HG03066 (cell line): Measurements from ENCODE around the gene HIPK2.

ENCODE experiments used
- ATAC-seq: cut with Tn5 transposase; IDR thresholded peaks from one replicate; pipeline ENCODE4 v1.9.1; 2021; ENCODE audit warnings: low read depth; ENCODE audit not compliant: unreplicated experiment

Gene HIPK2

GRCh38 chr7:139737221-139738100 lies 40.3 kb downstream of the HIPK2 start:
- ATAC-seq, result no peak

- no peak for ATAC-seq
Measured at GRCh38 chr7:139735912-139736595, 41.7 kb downstream of the HIPK2 start.

DNA sequence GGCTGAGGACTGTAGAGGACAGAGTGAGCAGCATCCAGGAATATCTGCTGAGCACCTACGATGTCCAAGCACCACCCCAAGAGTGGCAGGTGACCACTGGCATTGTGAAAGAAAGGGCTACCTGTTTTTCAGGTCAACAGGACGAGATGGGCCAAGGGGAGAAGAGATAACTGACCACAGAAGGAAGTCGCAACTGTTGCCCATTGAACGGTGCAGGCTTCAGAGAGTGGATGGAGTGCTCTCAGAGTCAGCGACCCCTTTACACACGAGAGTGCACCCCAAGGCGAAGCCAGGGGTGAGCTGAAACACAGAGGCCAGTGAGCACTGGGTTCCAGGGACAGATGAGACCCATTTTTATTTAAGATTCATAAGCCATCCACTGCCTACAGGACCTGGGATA lies 42.3 kb downstream of the HIPK2 start:
- ATAC-seq, result no peak

DNA sequence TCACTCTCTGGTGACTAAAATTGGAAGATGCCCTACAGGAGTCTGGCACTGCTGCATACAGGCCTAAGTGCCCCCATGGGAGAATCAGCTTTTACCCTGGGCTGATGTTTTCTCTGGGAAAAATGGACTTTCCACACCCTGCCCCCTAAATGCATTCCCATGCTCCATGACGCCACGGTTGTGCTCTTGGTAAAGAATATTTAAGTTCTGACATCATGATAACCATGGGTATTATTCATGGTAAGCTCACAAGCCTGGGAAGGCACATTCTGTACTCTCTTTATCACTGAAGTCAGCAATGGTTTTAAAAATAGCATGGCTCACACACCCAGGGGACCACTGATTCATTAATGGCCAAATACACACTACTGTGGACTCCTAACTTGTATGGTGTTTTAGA lies 43.4 kb downstream of the HIPK2 start:
- ATAC-seq, result no peak

DNA sequence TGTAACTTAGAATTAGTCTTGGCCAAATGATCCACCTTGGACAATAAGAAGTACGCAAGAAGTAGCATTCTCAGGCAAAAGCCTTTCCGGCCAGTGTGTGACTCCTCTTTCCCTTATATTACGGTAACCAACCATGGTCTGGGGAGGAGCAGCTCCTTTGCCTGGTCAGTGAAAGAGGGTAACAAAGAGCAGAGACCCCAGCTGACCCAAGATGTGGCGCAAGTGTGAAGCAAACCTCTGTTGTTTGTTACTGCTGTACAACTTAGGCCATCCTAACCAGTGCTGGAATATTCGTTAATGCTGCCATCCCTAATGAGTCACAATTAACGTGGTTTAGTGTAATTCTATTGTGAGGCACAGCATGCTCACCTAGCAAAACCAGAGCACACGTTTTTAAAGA lies 44.0 kb downstream of the HIPK2 start:
- ATAC-seq, result no peak

- no peak for ATAC-seq
Measured at GRCh38 chr7:139732471-139733167, 45.2 kb downstream of the HIPK2 start.

- ATAC-seq, result no peak
Measured at GRCh38 chr7:139731802-139732470, 45.9 kb downstream of the HIPK2 start.

GRCh38 chr7:139730746-139731612 lies 46.8 kb downstream of the HIPK2 start:
- ATAC-seq, result peak; percentile 65

DNA sequence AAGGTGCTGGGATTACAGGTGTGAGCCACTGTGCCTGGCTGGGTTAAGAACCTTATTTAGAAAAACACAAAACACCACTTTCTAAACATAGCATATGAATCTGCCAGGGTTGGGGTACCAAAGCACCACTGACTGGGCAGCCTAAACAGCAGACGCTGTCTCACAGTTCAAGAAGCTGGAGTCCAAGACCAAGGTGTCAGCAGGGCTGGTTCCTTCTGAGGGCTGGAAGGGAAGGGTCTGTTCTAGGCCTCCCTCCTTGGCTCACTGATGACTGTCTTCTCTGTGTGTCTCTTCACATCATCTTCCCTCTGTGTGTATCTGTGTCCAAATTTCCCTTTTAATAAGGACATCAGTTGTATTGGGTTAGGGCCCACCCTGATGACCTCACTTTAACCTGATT lies 49.6 kb downstream of the HIPK2 start:
- no peak for ATAC-seq

- no peak for ATAC-seq
Measured at GRCh38 chr7:139727151-139727705, 50.6 kb downstream of the HIPK2 start.

DNA sequence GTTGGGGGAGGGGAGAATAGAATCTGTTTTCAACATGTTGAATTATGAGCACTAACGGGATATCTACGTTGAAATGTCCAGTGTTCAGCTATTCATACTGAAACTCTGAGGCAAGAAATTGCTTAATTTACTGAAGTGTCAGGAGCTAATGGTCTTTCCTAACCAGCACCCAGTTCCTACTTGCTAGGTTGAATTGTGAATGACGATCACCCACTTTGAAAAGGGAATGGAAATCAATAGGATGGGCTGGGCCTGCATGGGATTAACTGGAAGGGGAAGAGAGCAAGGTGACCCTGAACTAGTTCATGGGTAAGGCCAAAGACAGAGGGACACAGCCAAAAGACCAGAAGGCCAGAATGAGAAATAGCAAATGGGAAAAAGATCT lies 51.3 kb downstream of the HIPK2 start:
- no peak for ATAC-seq

- no peak for ATAC-seq
Measured at GRCh38 chr7:139725858-139726484, 51.8 kb downstream of the HIPK2 start.

GRCh38 chr7:139725077-139725476 lies 52.7 kb downstream of the HIPK2 start:
- ATAC-seq, result peak; percentile 89

DNA sequence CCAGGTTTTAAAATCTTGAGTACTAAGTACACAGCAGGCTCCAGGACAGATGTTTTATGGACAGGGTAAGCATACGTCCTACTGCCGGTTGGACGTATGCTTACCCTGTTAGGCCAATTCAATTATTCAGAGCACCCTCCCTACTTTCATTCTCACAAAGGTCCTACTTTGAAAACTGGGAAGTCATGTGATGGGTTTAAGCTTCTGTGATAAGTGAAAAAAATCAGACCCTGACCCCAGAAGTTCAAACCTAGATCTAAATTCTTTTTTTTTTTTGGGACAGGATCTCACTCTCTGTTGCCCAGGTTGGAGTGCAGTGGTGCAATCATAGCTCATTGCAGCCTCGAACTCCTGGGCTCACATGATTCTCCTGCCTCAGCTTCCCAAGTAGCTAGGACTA lies 55.2 kb downstream of the HIPK2 start:
- no peak for ATAC-seq

GRCh38 chr7:139721821-139722220 lies 56.0 kb downstream of the HIPK2 start:
- no peak for ATAC-seq

DNA sequence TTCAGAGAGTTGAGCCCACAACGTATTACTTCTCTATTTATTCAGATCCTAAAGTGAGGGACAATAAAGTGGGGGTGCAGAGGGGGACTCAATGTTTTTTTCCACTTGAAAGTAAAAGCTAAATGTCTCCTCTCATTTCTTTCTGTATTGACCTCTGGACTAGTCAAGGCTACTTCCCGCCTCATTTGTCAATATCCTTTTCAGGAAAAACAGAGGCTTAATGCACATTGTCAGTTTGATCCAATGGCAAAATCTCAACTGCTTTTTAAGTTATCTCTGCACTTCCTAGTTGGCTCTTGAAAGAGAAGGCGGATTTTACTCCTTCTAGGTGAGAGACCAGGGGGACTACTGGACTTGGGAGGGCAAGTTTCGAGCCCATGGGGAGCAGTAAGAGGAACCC lies 56.4 kb downstream of the HIPK2 start:
- ATAC-seq, result no peak

GRCh38 chr7:139720705-139721231 lies 57.0 kb downstream of the HIPK2 start:
- ATAC-seq, result no peak

DNA sequence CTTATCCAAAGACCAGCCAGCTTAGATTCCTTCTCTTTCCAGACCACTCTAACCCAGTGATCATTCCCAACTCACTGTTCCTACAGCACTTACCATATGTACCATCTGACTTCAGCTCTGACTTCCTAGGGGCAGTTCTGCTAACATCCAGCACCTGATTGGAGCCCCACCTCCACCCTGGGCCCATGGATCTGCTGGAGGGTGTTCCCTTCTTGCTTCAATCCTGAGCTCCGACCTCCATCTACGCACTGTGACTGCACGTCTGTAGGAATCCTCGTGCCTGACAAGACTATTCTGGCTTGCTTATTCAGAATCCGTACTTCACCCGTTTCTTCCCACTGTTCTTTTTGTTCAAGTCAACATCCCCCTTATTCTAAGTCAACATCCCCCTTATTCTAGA lies 57.6 kb downstream of the HIPK2 start:
- no peak for ATAC-seq

DNA sequence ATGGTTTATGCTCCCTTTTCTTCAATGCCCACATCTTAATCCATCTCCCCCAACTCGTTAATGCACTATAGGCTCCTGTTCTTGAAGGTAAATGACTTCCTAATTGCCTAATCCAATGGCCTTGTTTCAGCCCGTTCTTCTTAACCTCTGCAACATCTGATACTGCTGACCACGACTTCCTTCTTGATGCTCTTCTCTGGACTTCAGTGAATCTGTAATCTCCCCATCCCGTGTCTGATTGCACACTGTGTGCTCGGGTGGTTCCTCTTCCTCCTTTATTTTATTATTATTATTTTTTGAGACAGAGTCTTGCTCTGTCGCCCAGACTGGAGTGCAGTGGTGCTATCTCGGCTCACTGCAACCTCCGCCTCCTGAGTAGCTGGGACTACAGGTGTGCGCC lies 58.9 kb downstream of the HIPK2 start:
- no peak for ATAC-seq
